Neural cell (in vitro differentiated cells): Measurements from ENCODE around the gene CXCR5. TPM values are rescaled to one million over a fixed set of nuclear protein-coding genes. Genes with fewer than 3 reads are reported as not detected.

Experiments
- H2AFZ ChIP-seq: fragments of 200-600, 300-800 bp; sonication (generic), shearing (Covaris generic); 2 replicates; pipeline ENCODE4 v1.6.0; 2014; ENCODE audit warnings: low read depth, mild to moderate bottlenecking, antibody characterized with exemption, low read length, moderate library complexity
- H3F3A ChIP-seq: fragments of 200-600 bp; shearing (Covaris generic); 2 replicates; pipeline ENCODE4 v1.6.1; 2016; ENCODE audit warnings: mild to moderate bottlenecking, moderate library complexity, mixed read lengths, antibody characterized with exemption, low read length; ENCODE audit not compliant: insufficient read depth, poor library complexity, severe bottlenecking
- H3K27ac ChIP-seq: fragments of 200-600, 300-800 bp; sonication (generic), shearing (Covaris generic); 2 replicates; pipeline ENCODE4 v1.5.1; 2014; ENCODE audit warnings: mild to moderate bottlenecking, low read length, moderate library complexity
- H3K27me3 ChIP-seq: fragments of 300-800, 200-600 bp; sonication (generic), shearing (Covaris generic); 2 replicates; pipeline ENCODE4 v1.6.0; 2014; ENCODE audit warnings: mild to moderate bottlenecking, low read depth, low read length, moderate library complexity; ENCODE audit not compliant: insufficient read depth
- H3K36me3 ChIP-seq: fragments of 300-800, 200-600 bp; sonication (generic), shearing (Covaris generic); 2 replicates; pipeline ENCODE4 v1.5.1; 2014; ENCODE audit warnings: mild to moderate bottlenecking, antibody characterized with exemption, low read length, moderate library complexity; ENCODE audit not compliant: insufficient read depth
- H3K4me2 ChIP-seq: fragments of 300-800, 200-600 bp; sonication (generic), shearing (Covaris generic); 2 replicates; pipeline ENCODE4 v1.6.0; 2014; ENCODE audit warnings: mild to moderate bottlenecking, low read length
- H3K4me3 ChIP-seq: fragments of 300-800, 200-600 bp; sonication (generic), shearing (Covaris generic); 2 replicates; pipeline ENCODE4 v1.5.1; 2014; ENCODE audit warnings: mild to moderate bottlenecking, low read length, moderate library complexity
- H3K79me2 ChIP-seq: fragments of 200-600 bp; shearing (Covaris generic); replicated peaks from 2 replicates; pipeline ENCODE4 v1.6.0; 2014; ENCODE audit warnings: mild to moderate bottlenecking, low read length, moderate library complexity; ENCODE audit not compliant: insufficient read depth
- H3K9ac ChIP-seq: fragments of 300-800, 200-600 bp; sonication (generic), shearing (Covaris generic); 2 replicates; pipeline ENCODE4 v1.6.1; 2016; ENCODE audit warnings: mild to moderate bottlenecking, low read length, mixed read lengths
- H3K9me2 ChIP-seq: fragments of 200-600 bp; shearing (Covaris generic); 2 replicates; pipeline ENCODE4 v1.6.1; 2016; ENCODE audit warnings: mild to moderate bottlenecking, low read length, mixed read lengths; ENCODE audit not compliant: insufficient read depth
- H3K9me3 ChIP-seq: fragments of 200-600, 300-800 bp; sonication (generic), shearing (Covaris generic); 2 replicates; pipeline ENCODE4 v1.6.1; 2016; ENCODE audit warnings: mild to moderate bottlenecking, mixed run types, low read length, moderate library complexity, mixed read lengths
- H4K20me1 ChIP-seq: fragments of 200-600 bp; shearing (Covaris generic); 2 replicates; pipeline ENCODE4 v1.6.1; 2016; ENCODE audit warnings: mild to moderate bottlenecking, mixed run types; ENCODE audit not compliant: insufficient read depth
- CTCF ChIP-seq: fragments of 450-650 bp; IDR thresholded peaks from 2 replicates; pipeline ENCODE4 v1.5.1; 2014; ENCODE audit warnings: antibody characterized with exemption, mild to moderate bottlenecking, moderate library complexity; ENCODE audit not compliant: poor library complexity, severe bottlenecking
- EP300 ChIP-seq: fragments of 450-650 bp; conservative IDR thresholded peaks from 2 replicates; pipeline ENCODE4 v1.6.1; 2014; ENCODE audit warnings: antibody characterized with exemption, mild to moderate bottlenecking, moderate library complexity; ENCODE audit not compliant: poor library complexity, severe bottlenecking
- EZH2 ChIP-seq: fragments of 200-600, 300-800 bp; shearing (Covaris generic), sonication (generic); IDR thresholded peaks from 2 replicates; pipeline ENCODE4 v1.6.1; 2014; ENCODE audit warnings: antibody characterized with exemption, low read length, borderline replicate concordance, mild to moderate bottlenecking; ENCODE audit not compliant: insufficient read depth, poor library complexity, severe bottlenecking
- MXI1 ChIP-seq: fragments of 450-650 bp; conservative IDR thresholded peaks from 2 replicates; pipeline ENCODE4 v1.6.1; 2014; ENCODE audit warnings: antibody characterized with exemption, mild to moderate bottlenecking; ENCODE audit not compliant: poor library complexity, severe bottlenecking
- POLR2AphosphoS5 ChIP-seq: IDR thresholded peaks from 2 replicates; pipeline ENCODE4 v1.6.1; 2012
- RAD21 ChIP-seq: fragments of 450-650 bp; conservative IDR thresholded peaks from 2 replicates; pipeline ENCODE4 v1.6.1; 2014; ENCODE audit warnings: antibody characterized with exemption, mild to moderate bottlenecking, moderate library complexity
- SMC3 ChIP-seq: fragments of 450-650 bp; conservative IDR thresholded peaks from 2 replicates; pipeline ENCODE4 v1.6.1; 2014; ENCODE audit warnings: antibody characterized with exemption, mild to moderate bottlenecking, moderate library complexity; ENCODE audit not compliant: poor library complexity
- TAF1 ChIP-seq: IDR thresholded peaks from 2 replicates; pipeline ENCODE4 v1.6.1; 2012; ENCODE audit warnings: low read depth
- polyA plus RNA-seq: library from polyadenylated mRNA; depleted of rRNA; stranded (reverse); fragments of >200 nt; gene quantifications from 2 replicates; pipeline ENCODE4 v1.2.3, GENCODE V29; 2014
- TF ChIP-seq, protein P1 (sequence below): IDR thresholded peaks from 2 replicates; pipeline ENCODE4 v1.6.1; 2012; ENCODE audit warnings: borderline replicate concordance

The CXCR5 gene
- polyA plus RNA-seq, 1 donor from 2014 or later = not detected

DNA sequence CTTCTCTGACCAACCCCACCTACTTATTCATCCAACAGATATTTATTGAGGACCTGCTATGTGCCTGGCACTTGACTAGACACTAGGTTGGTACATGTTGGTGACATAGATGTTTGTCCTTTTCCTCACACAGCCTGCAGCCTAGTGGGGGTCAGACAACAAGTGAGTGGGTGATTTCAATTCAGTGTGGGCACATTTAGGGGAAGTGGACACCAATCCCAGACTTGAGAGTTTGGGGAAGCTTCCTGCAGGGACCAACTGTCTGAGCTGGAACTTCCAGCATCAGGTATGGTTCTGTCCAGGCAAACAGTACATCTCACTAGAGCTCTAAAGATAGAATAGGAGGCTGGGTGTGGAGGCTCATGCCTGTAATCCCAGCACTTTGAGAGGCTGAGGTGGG lies 47.9 kb downstream of the CXCR5 start:
- Histone ChIP-seq H3K4me3 (no peak overlapping the region), H3F3A (no peaks in the 10 kb centered on the region), H2AFZ (no peak overlapping the region), H3K27ac (no peak overlapping the region), H3K9me2 (no peaks in the 10 kb centered on the region), H3K9ac (no peak overlapping the region), H3K79me2 (no peaks in the 10 kb centered on the region), H3K9me3 (no peaks in the 10 kb centered on the region), H3K27me3 (no peaks in the 10 kb centered on the region), H3K36me3 (no peaks in the 10 kb centered on the region), H3K4me2 (no peak overlapping the region), H4K20me1 (no peaks in the 10 kb centered on the region)
- no peak for TF ChIP-seq EZH2

- Histone ChIP-seq H3K4me3 (no peak overlapping the region), H3F3A (no peaks in the 10 kb centered on the region), H3K9me2 (no peaks in the 10 kb centered on the region), H3K4me2 (no peak overlapping the region), H2AFZ (no peak overlapping the region), H3K79me2 (no peaks in the 10 kb centered on the region), H3K27ac (no peak overlapping the region), H4K20me1 (no peaks in the 10 kb centered on the region), H3K9ac (no peak overlapping the region), H3K36me3 (no peaks in the 10 kb centered on the region), H3K27me3 (no peaks in the 10 kb centered on the region), H3K9me3 (no peaks in the 10 kb centered on the region)
- no peak for TF ChIP-seq RAD21
- TF ChIP-seq CTCF = no peak
- no peak for TF ChIP-seq MXI1
- no peak for TF ChIP-seq EZH2
- TF ChIP-seq SMC3 = no peak
- TF ChIP-seq EP300 = no peak
- no peak for TF ChIP-seq TAF1
- TF ChIP-seq POLR2AphosphoS5 = no peak
These were observed 49.8 kb downstream of the CXCR5 start for GRCh38 chr11:118933486-118933885.

DNA sequence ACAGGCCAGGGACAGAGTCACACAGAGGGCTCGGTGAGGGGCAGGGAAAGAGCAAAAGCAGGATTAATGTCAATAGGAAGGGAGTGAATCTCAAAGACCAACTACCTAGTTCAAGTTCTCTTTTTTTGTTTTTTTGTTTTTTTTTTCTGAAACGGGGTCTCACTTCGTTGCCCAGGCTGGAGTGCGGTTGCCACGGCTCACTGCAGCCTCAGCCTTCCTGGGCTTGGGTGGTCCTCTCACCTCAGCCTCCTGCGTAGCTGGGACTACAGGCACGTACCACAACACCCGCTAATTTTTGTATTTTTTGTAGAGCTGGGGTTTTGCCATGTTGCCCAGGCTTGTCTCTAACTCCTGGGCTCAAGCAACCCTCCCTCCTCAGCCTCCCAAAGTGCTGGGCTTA lies 51.7 kb downstream of the CXCR5 start:
- no peaks in the 10 kb centered on the region for H4K20me1 ChIP-seq
- H3K9me3 ChIP-seq = no peaks in the 10 kb centered on the region
- H3K9ac ChIP-seq = no peak overlapping the region
- H3F3A ChIP-seq = no peaks in the 10 kb centered on the region
- no peaks in the 10 kb centered on the region for H3K79me2 ChIP-seq
- no peak overlapping the region for H2AFZ ChIP-seq
- no peaks in the 10 kb centered on the region for H3K9me2 ChIP-seq
- no peak overlapping the region for H3K27ac ChIP-seq
- no peak overlapping the region for H3K4me3 ChIP-seq
- no peak overlapping the region for H3K4me2 ChIP-seq
- TF ChIP-seq SMC3 = no peak
- TF ChIP-seq POLR2AphosphoS5 = no peak
- no peak for TF ChIP-seq TAF1
- TF ChIP-seq, protein P1, sequence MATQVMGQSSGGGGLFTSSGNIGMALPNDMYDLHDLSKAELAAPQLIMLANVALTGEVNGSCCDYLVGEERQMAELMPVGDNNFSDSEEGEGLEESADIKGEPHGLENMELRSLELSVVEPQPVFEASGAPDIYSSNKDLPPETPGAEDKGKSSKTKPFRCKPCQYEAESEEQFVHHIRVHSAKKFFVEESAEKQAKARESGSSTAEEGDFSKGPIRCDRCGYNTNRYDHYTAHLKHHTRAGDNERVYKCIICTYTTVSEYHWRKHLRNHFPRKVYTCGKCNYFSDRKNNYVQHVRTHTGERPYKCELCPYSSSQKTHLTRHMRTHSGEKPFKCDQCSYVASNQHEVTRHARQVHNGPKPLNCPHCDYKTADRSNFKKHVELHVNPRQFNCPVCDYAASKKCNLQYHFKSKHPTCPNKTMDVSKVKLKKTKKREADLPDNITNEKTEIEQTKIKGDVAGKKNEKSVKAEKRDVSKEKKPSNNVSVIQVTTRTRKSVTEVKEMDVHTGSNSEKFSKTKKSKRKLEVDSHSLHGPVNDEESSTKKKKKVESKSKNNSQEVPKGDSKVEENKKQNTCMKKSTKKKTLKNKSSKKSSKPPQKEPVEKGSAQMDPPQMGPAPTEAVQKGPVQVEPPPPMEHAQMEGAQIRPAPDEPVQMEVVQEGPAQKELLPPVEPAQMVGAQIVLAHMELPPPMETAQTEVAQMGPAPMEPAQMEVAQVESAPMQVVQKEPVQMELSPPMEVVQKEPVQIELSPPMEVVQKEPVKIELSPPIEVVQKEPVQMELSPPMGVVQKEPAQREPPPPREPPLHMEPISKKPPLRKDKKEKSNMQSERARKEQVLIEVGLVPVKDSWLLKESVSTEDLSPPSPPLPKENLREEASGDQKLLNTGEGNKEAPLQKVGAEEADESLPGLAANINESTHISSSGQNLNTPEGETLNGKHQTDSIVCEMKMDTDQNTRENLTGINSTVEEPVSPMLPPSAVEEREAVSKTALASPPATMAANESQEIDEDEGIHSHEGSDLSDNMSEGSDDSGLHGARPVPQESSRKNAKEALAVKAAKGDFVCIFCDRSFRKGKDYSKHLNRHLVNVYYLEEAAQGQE = no peak
- TF ChIP-seq RAD21 = no peak
- H3K27me3 ChIP-seq = no peaks in the 10 kb centered on the region
- H3K36me3 ChIP-seq = no peaks in the 10 kb centered on the region
